Gastrocnemius medialis (tissue), 4 donors: ENCODE data around the gene SIGLEC7. TPM values are rescaled to one million over a fixed set of nuclear protein-coding genes. Genes with fewer than 3 reads are reported as not detected.
"Not testable (repeated sequence)": the region's sequence is repeated elsewhere in the genome, so short reads cannot be mapped to it uniquely, and the experiment has no call there.

Experiments used
- ATAC-seq, 2 donors: fragments of 150-250 bp; one replicate each; pipeline ENCODE4 v1.9.1; 2016
- DNase-seq, 2 donors: peaks; one replicate each; pipeline ENCODE4 v3.0.0-alpha.2; 2019
- H3K27ac ChIP-seq, 4 donors: fragments of 200-600 bp; sonication (generic); 1 replicate in 1 of 4; 2 replicates in 3 of 4; pipeline ENCODE4 v1.5.1; 2016 to 2018; ENCODE audit warnings: mild to moderate bottlenecking in 2 of 4, moderate library complexity in 1 of 4
- H3K27me3 ChIP-seq, 3 donors: fragments of 200-600 bp; sonication (generic) in 2 of 3; 1 replicate in 1 of 3; 2 replicates in 2 of 3; pipeline versions ENCODE4 v1.5.1 to v1.6.0; 2016 to 2019; ENCODE audit warnings: mild to moderate bottlenecking in 1 of 3, moderate library complexity in 1 of 3
- H3K36me3 ChIP-seq, 2 donors: fragments of 200-600 bp; sonication (generic) in 1 of 2; one replicate each; pipeline ENCODE4 v1.5.1; 2017 to 2018
- H3K4me1 ChIP-seq, 2 donors: fragments of 200-600 bp; sonication (generic) in 1 of 2; one replicate each; pipeline ENCODE4 v1.5.1; 2016 to 2017; ENCODE audit warnings: mild to moderate bottlenecking in 2 of 2
- H3K4me3 ChIP-seq, 4 donors: fragments of 200-600 bp; sonication (generic) in 3 of 4; 1 replicate in 1 of 4; 2 replicates in 3 of 4; pipeline ENCODE4 v1.5.1; 2016 to 2019; ENCODE audit warnings: mild to moderate bottlenecking in 2 of 4
- H3K9me3 ChIP-seq, 3 donors: fragments of 200-600 bp; sonication (generic) in 2 of 3; 1 replicate in 1 of 3; 2 replicates in 2 of 3; pipeline ENCODE4 v1.5.1; 2016 to 2019
- CTCF ChIP-seq, 5 experiments: fragments of 450-650 bp in 3 of 5; fragments of 200-600 bp in 2 of 5; sonication (generic) in 2 of 5; IDR thresholded peaks in 4 of 5; conservative IDR thresholded peaks in 1 of 5; 1 replicate in 4 of 5; 2 replicates in 1 of 5; pipeline ENCODE4 v1.5.1; 2016 to 2019; ENCODE audit warnings: antibody characterized with exemption in 5 of 5, mild to moderate bottlenecking in 3 of 5, moderate library complexity in 3 of 5
- POLR2A ChIP-seq, 2 donors: fragments of 450-650 bp; IDR thresholded peaks; one replicate each; pipeline ENCODE4 v1.6.1; 2017; ENCODE audit warnings: antibody characterized with exemption in 2 of 2, mild to moderate bottlenecking in 2 of 2, moderate library complexity in 2 of 2
- in situ Hi-C, 4 donors: fragments of 200-750 bp; cut with MboI; loops; one replicate each; pipeline versions ENCODE4 v1.15.0 to v1.8.0; 2017; ENCODE audit warnings: low sequenced_read_pairs in 4 of 4
- intact Hi-C: fragments of 100-400 bp; cut with DNase I; formaldehyde crosslinking; loops from one replicate; pipeline ENCODE4 v1.15.1; 2023; ENCODE audit warnings: low total_unique reads
- total RNA-seq, 4 donors: library from RNA; depleted of rRNA; stranded (reverse); fragments of >200 nt; gene quantifications; one replicate each; pipeline versions ENCODE4 v1.1.0 to v1.2.3, GENCODE V29; 2016

The SIGLEC7 gene
- total RNA-seq, 4 donors from 2014 or later = 0.13 to 0.97 (median 0.23) TPM; not detected in 1

GRCh38 chr19:51137792-51138425 is 4.2 kb upstream of the SIGLEC7 start:
- no peak overlapping the region for H3K4me3 ChIP-seq
- H3K36me3 ChIP-seq = no peaks in the 10 kb centered on the region
- no peaks in the 10 kb centered on the region for H3K9me3 ChIP-seq
- TF ChIP-seq POLR2A (IDR thresholded peaks at IDR 0.05) = no peak
- no peaks in the 10 kb centered on the region for H3K4me1 ChIP-seq
- in situ Hi-C loops (no loop called here), intact Hi-C loops (no loop called here)
- no peak overlapping the region for H3K27ac ChIP-seq
- no peak for DNase-seq
- no peaks in the 10 kb centered on the region for H3K27me3 ChIP-seq
- no peak for ATAC-seq

- intact Hi-C loops = no loop called here
- Histone ChIP-seq H3K36me3 (no peaks in the 10 kb centered on the region), H3K4me1 (no peaks in the 10 kb centered on the region), H3K27me3 (no peaks in the 10 kb centered on the region), H3K4me3 (no peak overlapping the region), H3K9me3 (no peaks in the 10 kb centered on the region), H3K27ac (peak overlapping the region in 1 of 4 donors; percentile 5)
- DNase-seq (peak; percentile 25 to 30), ATAC-seq (no peak)
- TF ChIP-seq CTCF (IDR thresholded peaks at IDR 0.05 in 4 of 5, conservative IDR thresholded peaks at IDR 0.05 in 1 of 5) (no peak), POLR2A (IDR thresholded peaks at IDR 0.05) (no peak)
- in situ Hi-C loops = no loop called here
Measured at GRCh38 chr19:51138549-51138979, 3.5 kb upstream of the SIGLEC7 start.

- ATAC-seq (no peak), DNase-seq (no peak)
- H3K27ac ChIP-seq = peak overlapping the region in 1 of 4 donors; percentile 5
- no peaks in the 10 kb centered on the region for H3K27me3 ChIP-seq
- in situ Hi-C loops (no loop called here), intact Hi-C loops (no loop called here)
- no peaks in the 10 kb centered on the region for H3K4me1 ChIP-seq
- no peak overlapping the region for H3K4me3 ChIP-seq
- H3K9me3 ChIP-seq = no peaks in the 10 kb centered on the region
- H3K36me3 ChIP-seq = no peaks in the 10 kb centered on the region
- no peak for TF ChIP-seq CTCF (IDR thresholded peaks at IDR 0.05 in 4 of 5, conservative IDR thresholded peaks at IDR 0.05 in 1 of 5)
- no peak for TF ChIP-seq POLR2A (IDR thresholded peaks at IDR 0.05)
Measured at GRCh38 chr19:51139299-51140014, 2.6 kb upstream of the SIGLEC7 start.

GRCh38 chr19:51140441-51140840 is 1.7 kb upstream of the SIGLEC7 start:
- no peak overlapping the region for H3K4me3 ChIP-seq
- ATAC-seq (no peak), DNase-seq (no peak)
- no peaks in the 10 kb centered on the region for H3K36me3 ChIP-seq
- H3K27ac ChIP-seq = no peak overlapping the region
- H3K9me3 ChIP-seq = no peaks in the 10 kb centered on the region
- intact Hi-C loops = no loop called here
- H3K27me3 ChIP-seq = no peaks in the 10 kb centered on the region
- in situ Hi-C loops = no loop called here
- no peak for TF ChIP-seq CTCF (IDR thresholded peaks at IDR 0.05 in 4 of 5, conservative IDR thresholded peaks at IDR 0.05 in 1 of 5)
- TF ChIP-seq POLR2A (IDR thresholded peaks at IDR 0.05) = no peak
- no peaks in the 10 kb centered on the region for H3K4me1 ChIP-seq

- DNase-seq (no peak), ATAC-seq (no peak)
- Histone ChIP-seq H3K36me3 (no peaks in the 10 kb centered on the region), H3K27ac (no peak overlapping the region), H3K9me3 (no peaks in the 10 kb centered on the region), H3K27me3 (no peaks in the 10 kb centered on the region), H3K4me3 (no peak overlapping the region), H3K4me1 (no peaks in the 10 kb centered on the region)
- intact Hi-C loops (no loop called here), in situ Hi-C loops (no loop called here)
- TF ChIP-seq CTCF (IDR thresholded peaks at IDR 0.05 in 4 of 5, conservative IDR thresholded peaks at IDR 0.05 in 1 of 5) = no peak
- TF ChIP-seq POLR2A (IDR thresholded peaks at IDR 0.05) = no peak
Measured at GRCh38 chr19:51141181-51141580, 920 bp upstream of the SIGLEC7 start.

- H3K27me3 ChIP-seq = not testable (repeated sequence)
Measured at GRCh38 chr19:51142809-51143475, 841 bp downstream of the SIGLEC7 start.

More at GRCh38 chr19:51142809-51143475, 841 bp downstream of the SIGLEC7 start:
- ATAC-seq, H3K4me3 ChIP-seq, H3K9me3 ChIP-seq, H3K4me1 ChIP-seq, in situ Hi-C loops, DNase-seq, H3K27ac ChIP-seq, intact Hi-C loops, H3K36me3 ChIP-seq: not testable (repeated sequence)
